SK-N-SH (cell line): ENCODE data around the gene CUEDC1. TPM values are rescaled to one million over a fixed set of nuclear protein-coding genes. Genes with fewer than 3 reads are reported as not detected.

Experiments
- CTCF ChIA-PET: fragments of 300-600, 350-600 bp; formaldehyde crosslinking; extraction: SDS; loops from one replicate; lab custom pipeline; 2021; lab: Yijun Ruan, JAX
- POLR2A ChIA-PET: fragments of 350-600 bp; sonication (Branson Sonifier 250); formaldehyde crosslinking; extraction: SDS; loops from one replicate; lab custom pipeline; 2020; ENCODE audit warnings: antibody characterized with exemption, inconsistent platforms; lab: Yijun Ruan, JAX
- DNase-seq: peaks from one replicate; pipeline ENCODE4 v3.0.0; 2012
- H2AFZ ChIP-seq: fragments of 200-600 bp; sonication (generic); 2 replicates; pipeline ENCODE4 v1.8.1; 2016; ENCODE audit warnings: antibody characterized with exemption, mild to moderate bottlenecking, low read depth
- H3F3A ChIP-seq: fragments of 200-600 bp; sonication (generic); replicated peaks from 2 replicates; pipeline ENCODE3; 2016; ENCODE audit warnings: antibody characterized with exemption, mild to moderate bottlenecking; ENCODE audit not compliant: insufficient read depth
- H3K27ac ChIP-seq, 2 experiments: fragments of 200-500 bp in 1 of 2; fragments of 200-600 bp in 1 of 2; sonication (Bioruptor generic) in 1 of 2; sonication (generic), shearing (Covaris generic) in 1 of 2; 2 replicates each; pipeline versions ENCODE4 v1.5.1 to v1.6.1; 2014 to 2016; ENCODE audit warnings: low read depth in 2 of 2, inconsistent platforms in 1 of 2, low read length in 1 of 2, mild to moderate bottlenecking in 1 of 2, mixed read lengths in 1 of 2
- H3K27me3 ChIP-seq: fragments of 200-600 bp; sonication (generic), shearing (Covaris generic); 2 replicates; pipeline ENCODE4 v1.6.1; 2016; ENCODE audit warnings: mixed run types; ENCODE audit not compliant: insufficient read depth
- H3K36me3 ChIP-seq, 2 experiments: fragments of 200-500 bp in 1 of 2; fragments of 200-600 bp in 1 of 2; sonication (Bioruptor generic) in 1 of 2; sonication (generic) in 1 of 2; replicated peaks in 1 of 2; 2 replicates each; pipeline versions ENCODE3 to v1.5.1; 2014 to 2016; ENCODE audit warnings: low read length in 1 of 2, mild to moderate bottlenecking in 1 of 2; ENCODE audit not compliant: insufficient read depth in 2 of 2, control insufficient read depth in 1 of 2
- H3K4me1 ChIP-seq, 2 experiments: fragments of 200-500 bp in 1 of 2; fragments of 200-600 bp in 1 of 2; sonication (Bioruptor generic) in 1 of 2; sonication (generic), shearing (Covaris generic) in 1 of 2; 2 replicates each; pipeline versions ENCODE4 v1.5.1 to v1.6.1; 2014 to 2016; ENCODE audit warnings: low read depth in 1 of 2, low read length in 1 of 2, mixed run types in 1 of 2; ENCODE audit not compliant: insufficient read depth in 2 of 2, control insufficient read depth in 1 of 2
- H3K4me2 ChIP-seq: fragments of 200-600 bp; sonication (generic), shearing (Covaris generic); 2 replicates; pipeline ENCODE4 v1.6.1; 2017; ENCODE audit warnings: mixed run types
- H3K4me3 ChIP-seq, 2 experiments: fragments of 200-500 bp in 1 of 2; fragments of 200-600 bp in 1 of 2; sonication (Bioruptor generic) in 1 of 2; sonication (generic), shearing (Covaris generic) in 1 of 2; 2 replicates each; pipeline versions ENCODE4 v1.5.1 to v1.8.1; 2014 to 2016; ENCODE audit warnings: low read depth in 2 of 2, inconsistent platforms in 1 of 2, low read length in 1 of 2, mild to moderate bottlenecking in 1 of 2, mixed read lengths in 1 of 2, moderate library complexity in 1 of 2
- H3K79me2 ChIP-seq: fragments of 200-600 bp; sonication (generic); 2 replicates; pipeline ENCODE4 v1.8.1; 2017; ENCODE audit warnings: mild to moderate bottlenecking; ENCODE audit not compliant: insufficient read depth
- H3K9ac ChIP-seq: fragments of 200-600 bp; sonication (generic); 2 replicates; pipeline ENCODE4 v1.6.1; 2017; ENCODE audit warnings: mixed run types
- H3K9me2 ChIP-seq: fragments of 200-600 bp; sonication (generic); 2 replicates; pipeline ENCODE4 v1.6.1; 2017; ENCODE audit warnings: mixed run types
- H3K9me3 ChIP-seq: fragments of 200-600 bp; sonication (generic); 2 replicates; pipeline ENCODE4 v1.6.1; 2017; ENCODE audit warnings: mixed run types, mild to moderate bottlenecking, moderate library complexity
- H4K20me1 ChIP-seq: fragments of 200-600 bp; sonication (generic); 2 replicates; pipeline ENCODE4 v1.6.1; 2017; ENCODE audit warnings: mild to moderate bottlenecking, mixed run types; ENCODE audit not compliant: insufficient read depth
- CHD2 ChIP-seq: fragments of 150-350 bp; IDR thresholded peaks from 2 replicates; pipeline ENCODE4 v1.6.1; 2018; ENCODE audit warnings: low read length; ENCODE audit not compliant: partially characterized antibody
- ELF1 ChIP-seq: IDR thresholded peaks from 2 replicates; pipeline ENCODE4 v1.4.0; 2012
- EP300 ChIP-seq, 2 experiments: IDR thresholded peaks; 2 replicates each; pipeline versions ENCODE4 v1.4.0 to v1.6.1; 2012; ENCODE audit warnings: borderline replicate concordance in 1 of 2, low read depth in 1 of 2, low read length in 1 of 2
- EZH2phosphoT487 ChIP-seq: fragments of 200-600 bp; sonication (generic); IDR thresholded peaks from 2 replicates; pipeline ENCODE4 v1.6.1; 2017; ENCODE audit warnings: low read depth, mixed run types, mild to moderate bottlenecking, antibody characterized with exemption, moderate library complexity, borderline replicate concordance
- FOSL2 ChIP-seq: IDR thresholded peaks from 2 replicates; pipeline ENCODE4 v1.4.0; 2012; ENCODE audit warnings: low read depth, mild to moderate bottlenecking, moderate library complexity, borderline replicate concordance
- FOXJ3 ChIP-seq: sonication (generic); formaldehyde crosslinking; IDR thresholded peaks from 2 replicates; pipeline ENCODE4 v1.5.1; 2020; ENCODE audit warnings: mild to moderate bottlenecking, missing genetic modification reagents
- FOXM1 ChIP-seq: IDR thresholded peaks from 2 replicates; pipeline ENCODE4 v1.4.0; 2012; ENCODE audit warnings: low read depth, mild to moderate bottlenecking
- IRF3 ChIP-seq: fragments of 150-350 bp; IDR thresholded peaks from 2 replicates; pipeline ENCODE4 v1.6.1; 2016; ENCODE audit warnings: mild to moderate bottlenecking, low read depth, low read length
- NFIC ChIP-seq: IDR thresholded peaks from 2 replicates; pipeline ENCODE4 v1.4.0; 2012; ENCODE audit warnings: borderline replicate concordance
- NRF1 ChIP-seq: IDR thresholded peaks from 2 replicates; pipeline ENCODE4 v1.6.1; 2012; ENCODE audit warnings: low read depth, mild to moderate bottlenecking, low read length
- RXRA ChIP-seq: IDR thresholded peaks from 2 replicates; pipeline ENCODE4 v1.4.0; 2012; ENCODE audit warnings: low read depth, mild to moderate bottlenecking, borderline replicate concordance
- SIN3A ChIP-seq: IDR thresholded peaks from 2 replicates; pipeline ENCODE4 v1.6.1; 2012; ENCODE audit warnings: low read depth, mild to moderate bottlenecking, low read length, moderate library complexity, borderline replicate concordance
- TAF1 ChIP-seq: IDR thresholded peaks from 2 replicates; pipeline ENCODE4 v1.6.1; 2012; ENCODE audit warnings: low read depth, mild to moderate bottlenecking, low read length, moderate library complexity, borderline replicate concordance
- TCF12 ChIP-seq: IDR thresholded peaks from 2 replicates; pipeline ENCODE4 v1.4.0; 2012
- TEAD4 ChIP-seq: IDR thresholded peaks from 2 replicates; pipeline ENCODE4 v1.4.0; 2012; ENCODE audit warnings: mild to moderate bottlenecking, borderline replicate concordance; ENCODE audit not compliant: insufficient read depth
- USF1 ChIP-seq: IDR thresholded peaks from 2 replicates; pipeline ENCODE4 v1.4.0; 2012; ENCODE audit warnings: low read depth, borderline replicate concordance
- USF2 ChIP-seq: fragments of 150-350 bp; IDR thresholded peaks from 2 replicates; pipeline ENCODE4 v1.6.1; 2017; ENCODE audit warnings: antibody characterized with exemption, low read length, low read depth, borderline replicate concordance
- WGBS: methylation state at CpG from one replicate; pipeline ENCODE4 v1.1.6; 2017; ENCODE audit warnings: low lambda C conversion rate; 5-methylcytosine and 5-hydroxymethylcytosine counted together
- polyA plus RNA-seq, 3 experiments: library from polyadenylated mRNA; depleted of rRNA; stranded (reverse); fragments of >200 nt; gene quantifications; 2 replicates each; pipeline ENCODE4 v1.2.3, GENCODE V29; 2012
- TF ChIP-seq, protein P1 (sequence below): IDR thresholded peaks from 2 replicates; pipeline ENCODE4 v1.6.1; 2012; ENCODE audit warnings: mild to moderate bottlenecking, low read depth, low read length, moderate library complexity
- TF ChIP-seq, protein P2 (sequence below): IDR thresholded peaks from 2 replicates; pipeline ENCODE4 v1.4.0; 2012; ENCODE audit warnings: low read depth, borderline replicate concordance

Gene CUEDC1
- polyA plus RNA-seq, 1 of the 3 experiments (the other 2 are of a cell fraction) = 58.9 TPM

GRCh38 chr17:57876866-57877237, 78.4 kb downstream of the CUEDC1 start:
- Histone ChIP-seq H3K27me3 (no peaks in the 10 kb centered on the region), H3K4me2 (no peak overlapping the region), H2AFZ (no peak overlapping the region), H3K4me1 (peaks cover 44 to 73% of the 10 kb centered on the region in 2 experiments), H3F3A (peaks cover 58% of the 10 kb centered on the region), H3K36me3 (peaks cover 13 to 16% of the 10 kb centered on the region in 2 experiments), H3K79me2 (peaks cover 35% of the 10 kb centered on the region), H3K27ac (peak overlapping the region in 1 of 2 experiments; percentile 100; a peak in 3 of 4 replicates), H3K9me3 (no peaks in the 10 kb centered on the region), H3K9ac (peak overlapping the region; percentile 41; the same call in 1 of the 2 replicates), H4K20me1 (no peaks in the 10 kb centered on the region), H3K4me3 (no peak overlapping the region), H3K9me2 (no peaks in the 10 kb centered on the region)
- POLR2A ChIA-PET = no interaction called here
- TF ChIP-seq, protein P1, sequence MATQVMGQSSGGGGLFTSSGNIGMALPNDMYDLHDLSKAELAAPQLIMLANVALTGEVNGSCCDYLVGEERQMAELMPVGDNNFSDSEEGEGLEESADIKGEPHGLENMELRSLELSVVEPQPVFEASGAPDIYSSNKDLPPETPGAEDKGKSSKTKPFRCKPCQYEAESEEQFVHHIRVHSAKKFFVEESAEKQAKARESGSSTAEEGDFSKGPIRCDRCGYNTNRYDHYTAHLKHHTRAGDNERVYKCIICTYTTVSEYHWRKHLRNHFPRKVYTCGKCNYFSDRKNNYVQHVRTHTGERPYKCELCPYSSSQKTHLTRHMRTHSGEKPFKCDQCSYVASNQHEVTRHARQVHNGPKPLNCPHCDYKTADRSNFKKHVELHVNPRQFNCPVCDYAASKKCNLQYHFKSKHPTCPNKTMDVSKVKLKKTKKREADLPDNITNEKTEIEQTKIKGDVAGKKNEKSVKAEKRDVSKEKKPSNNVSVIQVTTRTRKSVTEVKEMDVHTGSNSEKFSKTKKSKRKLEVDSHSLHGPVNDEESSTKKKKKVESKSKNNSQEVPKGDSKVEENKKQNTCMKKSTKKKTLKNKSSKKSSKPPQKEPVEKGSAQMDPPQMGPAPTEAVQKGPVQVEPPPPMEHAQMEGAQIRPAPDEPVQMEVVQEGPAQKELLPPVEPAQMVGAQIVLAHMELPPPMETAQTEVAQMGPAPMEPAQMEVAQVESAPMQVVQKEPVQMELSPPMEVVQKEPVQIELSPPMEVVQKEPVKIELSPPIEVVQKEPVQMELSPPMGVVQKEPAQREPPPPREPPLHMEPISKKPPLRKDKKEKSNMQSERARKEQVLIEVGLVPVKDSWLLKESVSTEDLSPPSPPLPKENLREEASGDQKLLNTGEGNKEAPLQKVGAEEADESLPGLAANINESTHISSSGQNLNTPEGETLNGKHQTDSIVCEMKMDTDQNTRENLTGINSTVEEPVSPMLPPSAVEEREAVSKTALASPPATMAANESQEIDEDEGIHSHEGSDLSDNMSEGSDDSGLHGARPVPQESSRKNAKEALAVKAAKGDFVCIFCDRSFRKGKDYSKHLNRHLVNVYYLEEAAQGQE = no peak
- TF ChIP-seq CHD2 (no peak), FOSL2 (no peak), IRF3 (no peak), USF2 (no peak), FOXM1 (no peak), USF1 (no peak), TCF12 (no peak), FOXJ3 (no peak), EZH2phosphoT487 (no peak), RXRA (no peak), TAF1 (no peak), EP300 (IDR thresholded peaks at IDR 0.05; ENCODE audit: borderline replicate concordance in 1 of 2, low read depth in 1 of 2, low read length in 1 of 2) (no peak), SIN3A (no peak), NFIC (no peak), ELF1 (no peak), NRF1 (no peak), TEAD4 (no peak)
- TF ChIP-seq, protein P2, sequence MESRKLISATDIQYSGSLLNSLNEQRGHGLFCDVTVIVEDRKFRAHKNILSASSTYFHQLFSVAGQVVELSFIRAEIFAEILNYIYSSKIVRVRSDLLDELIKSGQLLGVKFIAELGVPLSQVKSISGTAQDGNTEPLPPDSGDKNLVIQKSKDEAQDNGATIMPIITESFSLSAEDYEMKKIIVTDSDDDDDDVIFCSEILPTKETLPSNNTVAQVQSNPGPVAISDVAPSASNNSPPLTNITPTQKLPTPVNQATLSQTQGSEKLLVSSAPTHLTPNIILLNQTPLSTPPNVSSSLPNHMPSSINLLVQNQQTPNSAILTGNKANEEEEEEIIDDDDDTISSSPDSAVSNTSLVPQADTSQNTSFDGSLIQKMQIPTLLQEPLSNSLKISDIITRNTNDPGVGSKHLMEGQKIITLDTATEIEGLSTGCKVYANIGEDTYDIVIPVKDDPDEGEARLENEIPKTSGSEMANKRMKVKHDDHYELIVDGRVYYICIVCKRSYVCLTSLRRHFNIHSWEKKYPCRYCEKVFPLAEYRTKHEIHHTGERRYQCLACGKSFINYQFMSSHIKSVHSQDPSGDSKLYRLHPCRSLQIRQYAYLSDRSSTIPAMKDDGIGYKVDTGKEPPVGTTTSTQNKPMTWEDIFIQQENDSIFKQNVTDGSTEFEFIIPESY = no peak
- DNase-seq = no peak
- 67% methylated on average over 2 of the region's 2 CpGs for WGBS
- CTCF ChIA-PET = interaction anchor here (0.6 to 7.3 kb wide), 7 partner anchors 12 to 236 kb away, joined by 3 to 57 read pairs (median 5); no protein-coding TSS in a partner anchor
